ENCODE data around the gene TSPAN15.

Gene TSPAN15

DNA sequence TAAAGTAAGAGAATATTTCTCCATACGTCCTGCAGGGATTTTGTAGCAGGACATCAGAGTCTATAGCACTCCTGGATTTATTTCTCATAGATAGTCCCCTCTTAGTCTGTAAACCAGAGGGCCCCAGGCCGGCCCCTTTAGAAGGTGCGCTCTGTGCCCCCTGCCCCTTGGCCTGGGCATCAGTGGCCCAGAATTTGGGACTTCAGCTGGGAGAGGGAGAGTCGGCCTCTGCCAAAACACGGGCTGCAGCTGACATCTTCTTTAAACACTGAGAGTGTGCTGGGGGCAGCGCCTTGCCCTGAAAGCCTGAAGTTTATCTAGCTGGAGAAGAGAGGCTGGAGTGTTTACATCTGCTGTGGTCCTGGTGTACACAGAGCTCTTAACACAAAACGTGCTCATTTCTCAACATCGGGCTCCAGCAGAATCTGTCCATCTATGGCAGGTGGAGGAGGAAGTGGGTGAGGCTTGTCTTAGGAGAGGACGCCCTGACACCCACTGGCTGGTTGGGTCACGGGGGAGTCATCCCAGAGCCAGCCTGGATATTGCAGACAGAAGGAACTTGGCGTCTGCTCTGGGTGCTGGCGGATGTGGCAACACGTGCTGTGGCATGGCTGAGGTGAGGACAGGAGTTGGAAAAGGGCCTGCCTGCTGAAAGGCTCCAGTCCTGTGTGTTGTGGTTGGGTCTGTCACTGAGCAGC is 29.5 kb upstream of the TSPAN15 start:
- TF ChIP-seq, protein P1, sequence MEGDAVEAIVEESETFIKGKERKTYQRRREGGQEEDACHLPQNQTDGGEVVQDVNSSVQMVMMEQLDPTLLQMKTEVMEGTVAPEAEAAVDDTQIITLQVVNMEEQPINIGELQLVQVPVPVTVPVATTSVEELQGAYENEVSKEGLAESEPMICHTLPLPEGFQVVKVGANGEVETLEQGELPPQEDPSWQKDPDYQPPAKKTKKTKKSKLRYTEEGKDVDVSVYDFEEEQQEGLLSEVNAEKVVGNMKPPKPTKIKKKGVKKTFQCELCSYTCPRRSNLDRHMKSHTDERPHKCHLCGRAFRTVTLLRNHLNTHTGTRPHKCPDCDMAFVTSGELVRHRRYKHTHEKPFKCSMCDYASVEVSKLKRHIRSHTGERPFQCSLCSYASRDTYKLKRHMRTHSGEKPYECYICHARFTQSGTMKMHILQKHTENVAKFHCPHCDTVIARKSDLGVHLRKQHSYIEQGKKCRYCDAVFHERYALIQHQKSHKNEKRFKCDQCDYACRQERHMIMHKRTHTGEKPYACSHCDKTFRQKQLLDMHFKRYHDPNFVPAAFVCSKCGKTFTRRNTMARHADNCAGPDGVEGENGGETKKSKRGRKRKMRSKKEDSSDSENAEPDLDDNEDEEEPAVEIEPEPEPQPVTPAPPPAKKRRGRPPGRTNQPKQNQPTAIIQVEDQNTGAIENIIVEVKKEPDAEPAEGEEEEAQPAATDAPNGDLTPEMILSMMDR (IDR thresholded peaks at IDR 0.05; ENCODE audit: borderline replicate concordance, extremely low read depth, low read length, poor library complexity, severe bottlenecking): no peak
- TF ChIP-seq EZH2 (IDR thresholded peaks at IDR 0.05; ENCODE audit: borderline replicate concordance, low read depth, low read length, severe bottlenecking): no peak
- H3K27ac ChIP-seq (ENCODE audit: low read length): no peak overlapping the region
- H3K79me2 ChIP-seq (ENCODE audit: insufficient read depth, low read length): no peaks in the 10 kb centered on the region
- H4K20me1 ChIP-seq (ENCODE audit: insufficient read depth, low read length): no peaks in the 10 kb centered on the region
- H3K36me3 ChIP-seq (ENCODE audit: insufficient read depth, low read length): no peaks in the 10 kb centered on the region
- H3K4me3 ChIP-seq (ENCODE audit: low read depth in 1 of 2, low read length in 2 of 2): no peak overlapping the region
- ATAC-seq (ENCODE audit: insufficient read depth, low read depth): peak; percentile 36; the same call in 2 of the 3 replicates
- H2AFZ ChIP-seq (ENCODE audit: low read depth, low read length): no peak overlapping the region
- H3K4me1 ChIP-seq (ENCODE audit: insufficient read depth, low read length): no peaks in the 10 kb centered on the region
- DNase-seq: no peak
- H3K9me3 ChIP-seq (ENCODE audit: insufficient read depth, low read length, severe bottlenecking): no peaks in the 10 kb centered on the region
- no peak overlapping the region for H3K4me2 ChIP-seq (ENCODE audit: insufficient read depth, low read length)
- H3K27me3 ChIP-seq (ENCODE audit: insufficient read depth, low read length, poor library complexity): no peaks in the 10 kb centered on the region
- H3K9ac ChIP-seq (ENCODE audit: low read depth, low read length): no peak overlapping the region

DNA sequence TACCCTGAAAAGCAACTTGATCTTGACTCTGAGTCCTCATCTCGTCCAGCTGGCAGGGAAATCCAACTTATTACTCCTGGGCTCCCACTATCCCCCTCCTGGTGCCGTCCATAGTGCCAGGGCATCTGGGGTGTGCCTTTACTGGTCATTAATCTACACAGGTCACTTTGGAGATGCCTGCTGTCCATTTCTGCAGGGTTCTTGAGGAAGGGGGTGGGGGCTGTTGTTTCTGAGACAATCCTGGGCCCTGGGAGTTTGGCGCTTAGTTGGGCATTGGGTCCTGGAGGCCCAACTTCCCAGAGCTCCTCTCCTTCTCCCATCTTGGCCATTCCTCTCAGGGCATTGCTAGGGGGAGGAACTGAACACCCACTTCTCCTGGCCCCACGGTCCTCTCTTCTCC is 28.6 kb upstream of the TSPAN15 start:
- no peak overlapping the region for H3K27ac ChIP-seq (ENCODE audit: low read length)
- no peaks in the 10 kb centered on the region for H3K36me3 ChIP-seq (ENCODE audit: insufficient read depth, low read length)
- DNase-seq: no peak
- no peaks in the 10 kb centered on the region for H3K79me2 ChIP-seq (ENCODE audit: insufficient read depth, low read length)
- no peaks in the 10 kb centered on the region for H3K27me3 ChIP-seq (ENCODE audit: insufficient read depth, low read length, poor library complexity)
- no peak overlapping the region for H2AFZ ChIP-seq (ENCODE audit: low read depth, low read length)
- no peak overlapping the region for H3K4me3 ChIP-seq (ENCODE audit: low read depth in 1 of 2, low read length in 2 of 2)
- H3K9me3 ChIP-seq (ENCODE audit: insufficient read depth, low read length, severe bottlenecking): no peaks in the 10 kb centered on the region
- no peak for ATAC-seq (ENCODE audit: insufficient read depth, low read depth)
- H3K9ac ChIP-seq (ENCODE audit: low read depth, low read length): no peak overlapping the region
- no peak for TF ChIP-seq EZH2 (IDR thresholded peaks at IDR 0.05; ENCODE audit: borderline replicate concordance, low read depth, low read length, severe bottlenecking)
- TF ChIP-seq, protein P1 (IDR thresholded peaks at IDR 0.05; ENCODE audit: borderline replicate concordance, extremely low read depth, low read length, poor library complexity, severe bottlenecking): no peak
- H3K4me2 ChIP-seq (ENCODE audit: insufficient read depth, low read length): no peak overlapping the region
- no peaks in the 10 kb centered on the region for H3K4me1 ChIP-seq (ENCODE audit: insufficient read depth, low read length)
- no peaks in the 10 kb centered on the region for H4K20me1 ChIP-seq (ENCODE audit: insufficient read depth, low read length)

DNA sequence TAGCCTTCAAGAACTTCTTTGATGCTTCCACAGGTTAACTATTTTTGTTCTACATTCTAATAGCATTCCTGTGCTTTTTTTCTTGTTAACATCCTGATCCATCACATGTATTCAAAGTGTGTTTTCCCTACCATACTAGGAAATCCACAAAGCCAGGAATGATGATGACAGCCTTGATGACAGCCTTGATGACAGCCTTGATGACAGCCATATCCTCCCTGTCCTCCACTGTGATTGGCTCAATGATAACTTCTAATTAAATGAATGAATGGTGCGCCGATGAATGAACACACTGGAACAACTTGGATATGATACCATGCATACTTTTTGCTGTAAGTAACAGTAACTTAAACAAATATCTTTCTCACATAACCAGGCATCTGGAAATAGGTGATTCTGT is 26.2 kb upstream of the TSPAN15 start:
- DNase-seq (no peak), ATAC-seq (ENCODE audit: insufficient read depth, low read depth) (no peak)
- H3K79me2 ChIP-seq (ENCODE audit: insufficient read depth, low read length): no peaks in the 10 kb centered on the region
- H3K9me3 ChIP-seq (ENCODE audit: insufficient read depth, low read length, severe bottlenecking): no peaks in the 10 kb centered on the region
- H2AFZ ChIP-seq (ENCODE audit: low read depth, low read length): no peak overlapping the region
- no peak overlapping the region for H3K9ac ChIP-seq (ENCODE audit: low read depth, low read length)
- no peaks in the 10 kb centered on the region for H3K4me1 ChIP-seq (ENCODE audit: insufficient read depth, low read length)
- TF ChIP-seq EZH2 (IDR thresholded peaks at IDR 0.05; ENCODE audit: borderline replicate concordance, low read depth, low read length, severe bottlenecking): no peak
- TF ChIP-seq, protein P1 (IDR thresholded peaks at IDR 0.05; ENCODE audit: borderline replicate concordance, extremely low read depth, low read length, poor library complexity, severe bottlenecking): no peak
- no peaks in the 10 kb centered on the region for H4K20me1 ChIP-seq (ENCODE audit: insufficient read depth, low read length)
- no peaks in the 10 kb centered on the region for H3K27me3 ChIP-seq (ENCODE audit: insufficient read depth, low read length, poor library complexity)
- H3K27ac ChIP-seq (ENCODE audit: low read length): no peak overlapping the region
- no peak overlapping the region for H3K4me3 ChIP-seq (ENCODE audit: low read depth in 1 of 2, low read length in 2 of 2)
- no peaks in the 10 kb centered on the region for H3K36me3 ChIP-seq (ENCODE audit: insufficient read depth, low read length)
- H3K4me2 ChIP-seq (ENCODE audit: insufficient read depth, low read length): no peak overlapping the region

Measured in DND-41 (cell line).